RWPE2 (cell line): ENCODE measurements around the gene GNL1.

ENCODE experiments used
- ATAC-seq: fragments of 200-7000 bp; cut with Tn5 transposase; 3 replicates; pipeline ENCODE4 v1.9.1; 2021; ENCODE audit warnings: low read depth
- DNase-seq: peaks from one replicate; pipeline ENCODE4 v3.0.0-alpha.2; 2020; ENCODE audit warnings: low spot score
- H3K27ac ChIP-seq: fragments of 450-650 bp; 2 replicates; pipeline ENCODE4 v1.5.1; 2017; ENCODE audit warnings: mild to moderate bottlenecking; ENCODE audit not compliant: poor library complexity, severe bottlenecking
- H3K27me3 ChIP-seq: fragments of 250-450 bp; sonication (Bioruptor Pico); 2 replicates; pipeline ENCODE4 v1.5.1; 2021; ENCODE audit warnings: mild to moderate bottlenecking, moderate library complexity; ENCODE audit not compliant: insufficient read depth, poor library complexity, severe bottlenecking
- H3K36me3 ChIP-seq: fragments of 250-450 bp; sonication (Bioruptor Pico); 2 replicates; pipeline ENCODE4 v1.5.1; 2020; ENCODE audit warnings: low read depth, mild to moderate bottlenecking, moderate library complexity
- H3K4me1 ChIP-seq: fragments of 250-450 bp; sonication (Bioruptor Pico); 2 replicates; pipeline ENCODE4 v1.5.1; 2021; ENCODE audit warnings: mild to moderate bottlenecking, moderate library complexity; ENCODE audit not compliant: insufficient read depth, poor library complexity, severe bottlenecking
- H3K4me3 ChIP-seq: fragments of 250-450 bp; sonication (Bioruptor Pico); 2 replicates; pipeline ENCODE4 v1.5.1; 2021; ENCODE audit warnings: mild to moderate bottlenecking, moderate library complexity; ENCODE audit not compliant: severe bottlenecking
- H3K9me3 ChIP-seq: fragments of 250-450 bp; sonication (Bioruptor Pico); 2 replicates; pipeline ENCODE4 v1.5.1; 2021; ENCODE audit warnings: mild to moderate bottlenecking, moderate library complexity; ENCODE audit not compliant: severe bottlenecking
- TF ChIP-seq, protein P1 (sequence below): fragments of 450-650 bp; IDR thresholded peaks from one replicate; pipeline ENCODE4 v1.5.1; 2017; ENCODE audit warnings: mild to moderate bottlenecking, moderate library complexity; ENCODE audit not compliant: poor library complexity, severe bottlenecking

GNL1 gene

DNA sequence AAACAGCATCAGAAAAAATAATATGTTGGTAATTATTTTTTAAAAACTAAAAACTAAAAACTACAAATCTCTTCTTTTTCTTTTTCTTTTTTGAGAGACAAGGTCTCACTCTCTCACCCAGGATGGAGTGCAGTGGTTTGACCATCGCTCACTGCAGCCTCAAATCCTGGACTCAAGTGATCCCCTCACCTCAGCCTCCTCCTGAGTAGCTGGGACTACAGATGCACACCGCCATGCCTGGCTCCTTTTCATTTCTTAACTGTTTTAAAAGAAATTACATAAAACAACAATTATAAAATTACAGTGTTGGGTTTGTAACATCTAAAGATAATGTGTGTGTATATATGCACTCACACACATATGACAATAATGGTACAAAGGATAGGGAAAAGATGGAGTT is 42.8 kb downstream of the GNL1 start:
- no peaks in the 10 kb centered on the region for H3K36me3 ChIP-seq
- TF ChIP-seq, protein P1, sequence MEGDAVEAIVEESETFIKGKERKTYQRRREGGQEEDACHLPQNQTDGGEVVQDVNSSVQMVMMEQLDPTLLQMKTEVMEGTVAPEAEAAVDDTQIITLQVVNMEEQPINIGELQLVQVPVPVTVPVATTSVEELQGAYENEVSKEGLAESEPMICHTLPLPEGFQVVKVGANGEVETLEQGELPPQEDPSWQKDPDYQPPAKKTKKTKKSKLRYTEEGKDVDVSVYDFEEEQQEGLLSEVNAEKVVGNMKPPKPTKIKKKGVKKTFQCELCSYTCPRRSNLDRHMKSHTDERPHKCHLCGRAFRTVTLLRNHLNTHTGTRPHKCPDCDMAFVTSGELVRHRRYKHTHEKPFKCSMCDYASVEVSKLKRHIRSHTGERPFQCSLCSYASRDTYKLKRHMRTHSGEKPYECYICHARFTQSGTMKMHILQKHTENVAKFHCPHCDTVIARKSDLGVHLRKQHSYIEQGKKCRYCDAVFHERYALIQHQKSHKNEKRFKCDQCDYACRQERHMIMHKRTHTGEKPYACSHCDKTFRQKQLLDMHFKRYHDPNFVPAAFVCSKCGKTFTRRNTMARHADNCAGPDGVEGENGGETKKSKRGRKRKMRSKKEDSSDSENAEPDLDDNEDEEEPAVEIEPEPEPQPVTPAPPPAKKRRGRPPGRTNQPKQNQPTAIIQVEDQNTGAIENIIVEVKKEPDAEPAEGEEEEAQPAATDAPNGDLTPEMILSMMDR: no peak
- no peak for ATAC-seq
- no peak overlapping the region for H3K27ac ChIP-seq
- peaks cover 15% of the 10 kb centered on the region for H3K4me1 ChIP-seq
- H3K27me3 ChIP-seq: no peaks in the 10 kb centered on the region
- no peak for DNase-seq
- no peaks in the 10 kb centered on the region for H3K9me3 ChIP-seq
- H3K4me3 ChIP-seq: no peak overlapping the region

DNA sequence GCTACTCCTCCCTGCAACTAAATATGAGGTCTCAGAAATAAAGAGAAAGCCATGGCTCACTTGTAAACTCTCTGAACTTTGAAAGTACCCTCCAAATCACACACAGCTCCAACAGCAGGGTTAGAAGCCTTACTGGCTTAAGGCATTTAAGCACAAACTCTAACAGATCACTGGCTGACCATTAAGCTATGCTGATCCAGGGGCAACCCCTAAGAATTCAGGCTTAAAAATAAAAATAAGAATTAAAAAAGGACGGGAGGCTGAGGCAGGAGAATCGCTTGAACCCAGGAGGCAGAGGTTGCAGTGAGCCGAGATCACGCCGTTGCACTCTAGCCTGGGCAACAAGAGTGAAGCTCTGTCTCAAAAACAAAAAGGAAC is 45.1 kb downstream of the GNL1 start:
- Histone ChIP-seq H3K9me3 (no peaks in the 10 kb centered on the region), H3K27ac (no peak overlapping the region), H3K27me3 (no peaks in the 10 kb centered on the region), H3K4me3 (no peak overlapping the region), H3K36me3 (no peaks in the 10 kb centered on the region), H3K4me1 (peaks cover 5% of the 10 kb centered on the region)
- TF ChIP-seq, protein P1: no peak
- DNase-seq (no peak), ATAC-seq (no peak)

DNA sequence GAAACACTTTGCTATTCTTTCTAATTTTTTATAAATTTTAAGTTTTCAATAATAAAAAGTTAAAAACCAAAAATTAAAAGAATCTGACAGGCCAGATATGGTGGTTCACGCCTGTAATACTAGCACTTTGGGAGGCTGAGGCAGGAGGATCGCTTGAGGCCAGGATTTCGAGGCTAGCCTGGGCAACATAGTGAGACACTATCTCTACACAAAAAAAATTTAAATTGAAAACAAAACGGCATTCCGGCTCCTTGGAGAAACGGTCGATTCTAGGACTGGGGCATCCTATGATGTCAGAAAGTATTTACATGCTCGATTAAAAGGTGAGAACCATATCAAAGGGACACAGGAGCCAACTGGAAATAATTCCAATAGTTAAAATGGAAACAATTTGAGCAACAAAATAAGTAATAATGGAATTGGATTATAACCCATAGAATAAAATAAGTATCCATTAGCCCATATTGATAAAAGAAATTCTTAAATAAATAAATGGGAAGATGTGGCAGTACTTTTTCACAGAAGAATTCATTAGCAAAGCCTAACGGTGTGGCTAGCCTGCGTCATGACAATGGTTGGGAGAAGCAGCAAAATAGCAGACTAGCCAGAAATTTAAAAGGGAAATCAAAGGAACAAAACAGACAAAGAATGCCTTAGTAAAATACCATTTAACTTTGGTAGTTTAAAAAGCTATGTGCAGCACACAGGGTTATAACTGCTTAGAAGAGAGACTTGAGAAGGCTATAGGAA is 45.7 kb downstream of the GNL1 start:
- no peaks in the 10 kb centered on the region for H3K36me3 ChIP-seq
- no peak overlapping the region for H3K27ac ChIP-seq
- H3K9me3 ChIP-seq: no peaks in the 10 kb centered on the region
- ATAC-seq: no peak
- no peaks in the 10 kb centered on the region for H3K4me1 ChIP-seq
- DNase-seq: no peak
- H3K4me3 ChIP-seq: no peak overlapping the region
- H3K27me3 ChIP-seq: no peaks in the 10 kb centered on the region
- TF ChIP-seq, protein P1: no peak

DNA sequence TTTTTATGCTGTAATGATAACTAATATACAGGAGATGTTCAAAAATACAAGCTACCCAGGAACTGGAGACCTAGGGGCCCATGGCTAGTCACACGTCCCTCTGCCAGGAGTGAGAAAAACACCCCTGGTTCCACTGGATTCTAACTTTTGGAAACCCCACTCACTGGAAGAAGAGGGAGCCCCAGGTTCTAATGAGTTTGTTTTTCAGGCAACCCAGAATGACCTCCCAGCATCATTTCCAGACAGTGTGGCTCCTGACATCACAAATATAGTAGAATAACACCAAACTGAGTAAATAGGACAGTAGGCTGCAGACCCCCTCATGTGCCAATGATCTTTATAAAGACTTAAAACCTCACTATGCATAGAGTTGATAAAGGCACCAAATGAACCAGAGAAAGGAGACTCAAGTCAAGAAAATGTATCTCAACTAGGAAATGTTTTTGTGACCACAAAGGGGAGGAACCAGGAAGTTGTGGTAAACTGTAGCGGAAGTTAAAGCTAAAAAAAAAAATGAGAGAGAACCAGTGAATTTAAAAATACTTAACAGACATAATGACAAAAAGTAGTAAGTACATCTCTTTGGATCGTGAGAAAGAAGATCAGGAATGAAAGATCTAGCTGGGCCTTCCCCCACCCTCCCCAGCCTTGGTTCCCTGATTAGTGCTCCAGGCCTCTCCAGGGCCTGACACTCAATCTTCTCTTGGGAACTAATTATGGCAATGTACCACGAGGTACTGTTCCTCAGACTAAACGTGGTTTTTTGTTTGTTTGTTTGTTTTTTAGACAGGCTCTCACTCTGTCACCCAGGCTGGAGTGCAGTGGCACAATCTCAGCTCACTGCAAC is 47.2 kb downstream of the GNL1 start:
- TF ChIP-seq, protein P1: no peak
- no peaks in the 10 kb centered on the region for H3K36me3 ChIP-seq
- DNase-seq (no peak), ATAC-seq (no peak)
- no peaks in the 10 kb centered on the region for H3K27me3 ChIP-seq
- H3K27ac ChIP-seq: no peak overlapping the region
- H3K9me3 ChIP-seq: no peaks in the 10 kb centered on the region
- H3K4me3 ChIP-seq: no peak overlapping the region
- H3K4me1 ChIP-seq: no peaks in the 10 kb centered on the region
